ENCODE results near the gene PLA2G4E.

DNA sequence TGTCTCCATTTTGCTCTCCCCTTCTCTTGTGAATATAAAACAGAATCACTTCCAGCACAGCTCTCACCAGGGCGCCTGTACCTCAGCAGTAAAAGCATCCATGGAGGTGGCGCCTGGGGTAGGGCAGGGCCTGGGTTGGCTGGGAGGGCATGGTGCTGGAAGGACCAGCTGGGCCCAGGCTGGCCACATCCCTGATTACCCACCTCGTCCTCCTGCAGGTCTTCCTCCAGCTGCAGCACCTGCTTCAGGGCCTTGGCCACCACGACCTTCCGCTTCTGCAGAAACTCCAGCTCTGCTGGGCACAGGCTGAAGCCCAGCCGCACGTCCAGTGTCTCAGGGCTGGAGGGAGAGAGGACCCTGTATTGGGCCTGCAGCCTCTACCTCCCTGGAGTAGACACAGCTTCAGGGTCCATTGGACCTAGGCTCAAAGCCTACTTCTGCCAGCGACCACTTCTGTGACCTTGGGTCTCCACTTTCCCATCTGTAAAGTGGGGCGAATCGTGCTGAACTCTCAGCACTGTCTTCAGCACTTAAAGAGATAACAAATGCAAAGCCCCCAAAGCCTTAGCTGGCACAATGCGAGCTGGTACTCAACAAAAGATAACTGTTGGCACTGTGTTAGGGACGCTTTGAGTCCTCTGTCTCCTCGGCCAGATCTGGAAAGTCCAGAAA lies 23.8 kb downstream of the PLA2G4E start:
- TF ChIP-seq, protein P1, sequence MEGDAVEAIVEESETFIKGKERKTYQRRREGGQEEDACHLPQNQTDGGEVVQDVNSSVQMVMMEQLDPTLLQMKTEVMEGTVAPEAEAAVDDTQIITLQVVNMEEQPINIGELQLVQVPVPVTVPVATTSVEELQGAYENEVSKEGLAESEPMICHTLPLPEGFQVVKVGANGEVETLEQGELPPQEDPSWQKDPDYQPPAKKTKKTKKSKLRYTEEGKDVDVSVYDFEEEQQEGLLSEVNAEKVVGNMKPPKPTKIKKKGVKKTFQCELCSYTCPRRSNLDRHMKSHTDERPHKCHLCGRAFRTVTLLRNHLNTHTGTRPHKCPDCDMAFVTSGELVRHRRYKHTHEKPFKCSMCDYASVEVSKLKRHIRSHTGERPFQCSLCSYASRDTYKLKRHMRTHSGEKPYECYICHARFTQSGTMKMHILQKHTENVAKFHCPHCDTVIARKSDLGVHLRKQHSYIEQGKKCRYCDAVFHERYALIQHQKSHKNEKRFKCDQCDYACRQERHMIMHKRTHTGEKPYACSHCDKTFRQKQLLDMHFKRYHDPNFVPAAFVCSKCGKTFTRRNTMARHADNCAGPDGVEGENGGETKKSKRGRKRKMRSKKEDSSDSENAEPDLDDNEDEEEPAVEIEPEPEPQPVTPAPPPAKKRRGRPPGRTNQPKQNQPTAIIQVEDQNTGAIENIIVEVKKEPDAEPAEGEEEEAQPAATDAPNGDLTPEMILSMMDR (optimal IDR thresholded peaks at IDR 0.05 in 1 of 3, IDR thresholded peaks at IDR 0.05 in 1 of 3, conservative IDR thresholded peaks at IDR 0.05 in 1 of 3; ENCODE audit: extremely low read depth in 1 of 3, insufficient read depth in 2 of 3, low read length in 3 of 3), result no peak
- no peak for TF ChIP-seq EZH2 (IDR thresholded peaks at IDR 0.05; ENCODE audit: low read length)

Data from keratinocyte (primary cell).